DMS114 treated with DMSO at 0.1 percent for 48 hours (cell line): ENCODE data around the gene POLR2J3.
"Not testable (repeated sequence)": the region's sequence is repeated elsewhere in the genome, so short reads cannot be mapped to it uniquely, and the experiment has no call there.

Experiments
- DNase-seq: peaks from one replicate; lab custom pipeline; 2025; ENCODE audit not compliant: unreplicated experiment; lab: John Stamatoyannopoulos, UW

Gene POLR2J3

DNA sequence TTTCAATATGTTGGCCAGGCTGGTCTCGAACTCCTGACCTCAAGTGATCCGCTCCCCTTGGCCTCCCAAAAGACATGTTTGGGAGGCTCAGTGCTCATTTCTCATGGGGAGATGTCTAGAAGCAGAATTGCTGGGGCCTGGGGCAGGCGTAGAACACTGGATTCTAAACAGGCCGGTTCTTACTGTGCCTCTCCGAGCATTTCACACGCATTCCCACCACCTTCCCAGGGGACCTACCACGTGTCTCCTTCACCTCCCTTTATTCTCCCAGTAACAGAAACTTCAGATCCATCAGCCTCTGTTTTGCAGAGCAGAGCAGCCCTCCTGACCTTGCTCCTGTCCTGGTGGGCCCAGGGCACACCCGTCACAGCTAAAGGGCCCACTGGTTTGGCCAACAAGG, 45.2 kb downstream of the POLR2J3 start:
- not testable (repeated sequence) for DNase-seq

DNA sequence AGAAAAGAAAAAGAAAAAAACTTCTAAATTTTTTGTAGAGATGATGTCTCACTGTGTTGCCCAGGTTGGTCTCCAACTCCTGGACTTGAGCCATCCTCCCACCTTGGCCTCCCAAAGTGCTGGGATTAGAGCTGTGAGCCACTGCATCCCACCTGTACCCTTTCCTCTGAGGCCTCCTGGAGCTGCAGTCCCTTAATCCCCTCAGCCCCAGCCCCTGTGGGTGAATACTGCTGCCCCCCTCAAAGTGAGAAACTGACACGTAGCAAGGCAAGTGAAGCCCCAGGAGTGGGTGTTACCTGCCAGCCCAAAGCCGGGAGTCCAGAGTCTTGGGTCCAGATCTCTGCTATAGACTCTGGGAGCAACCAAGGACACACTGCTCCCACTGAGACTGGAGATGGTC, 47.6 kb downstream of the POLR2J3 start:
- not testable (repeated sequence) for DNase-seq

DNA sequence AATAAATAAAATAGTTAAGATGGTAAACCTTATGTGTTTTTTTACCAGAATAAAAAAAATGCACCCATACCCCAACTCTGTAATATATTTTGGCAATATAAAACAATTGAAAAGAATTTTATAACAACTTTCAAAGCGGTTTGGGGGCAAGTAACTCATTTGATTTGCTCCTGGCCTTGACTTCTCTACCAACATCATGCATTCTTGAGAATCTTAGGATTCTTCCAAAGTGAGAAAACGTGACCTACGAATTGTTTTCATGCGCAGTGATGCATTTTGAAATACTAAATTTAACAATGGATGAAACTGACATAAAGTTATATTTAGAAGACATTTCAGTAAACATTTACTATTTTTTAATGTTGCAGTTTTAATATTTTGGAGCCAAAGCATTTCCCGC, 51.6 kb downstream of the POLR2J3 start:
- DNase-seq = not testable (repeated sequence)

DNA sequence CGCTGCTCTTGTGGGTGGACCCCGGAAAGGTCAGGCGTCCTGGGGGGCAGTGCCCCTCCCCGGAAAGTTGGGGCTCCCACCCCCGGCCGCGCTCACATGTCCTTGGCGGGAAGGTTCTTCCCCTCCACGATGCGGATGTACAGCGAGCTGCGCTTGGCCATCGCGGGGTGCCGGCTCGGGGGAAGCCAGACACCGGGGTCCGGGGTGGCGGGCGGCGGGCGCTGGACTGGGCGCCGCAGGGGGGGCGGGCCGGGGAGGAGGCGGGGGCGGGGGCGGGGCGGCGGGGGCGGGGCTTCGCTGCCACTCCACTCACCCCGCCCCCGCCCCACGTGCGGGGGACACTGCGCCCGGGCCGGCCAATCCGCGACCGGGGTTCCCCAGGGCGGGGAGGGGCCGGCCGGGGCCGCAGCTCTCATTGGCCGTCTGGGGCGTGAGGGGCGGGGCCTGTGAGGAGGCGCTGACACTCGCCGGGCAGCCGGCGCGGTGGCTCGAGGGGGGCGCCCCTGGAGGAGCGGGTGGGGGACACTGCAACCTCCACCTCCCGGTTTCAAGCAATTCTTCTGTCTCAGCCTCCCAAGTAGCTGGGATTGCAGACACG, 54.7 kb downstream of the POLR2J3 start, which contains the start of gene RASA4B:
RASA4B (minus strand) TSS at position 228 of the 598 bp plus-strand sequence; CDS start at position 161, 67 bp downstream.
- DNase-seq = not testable (repeated sequence)
